K562 (cell line): ENCODE data around the gene IQCE. TPM values are rescaled to one million over a fixed set of nuclear protein-coding genes. Genes with fewer than 3 reads are reported as not detected.

Source experiments
- ATAC-seq: fragments of 200-7000 bp; cut with Tn5 transposase; 3 replicates; pipeline ENCODE4 v1.9.1; 2020; ENCODE audit warnings: moderate library complexity
- BruUV-seq: library from RNA; stranded (reverse); fragments of 400-500 nt; replicated peaks from 2 replicates; lab custom pipeline; 2021; lab: Mats Ljungman, UMichigan
- CTCF ChIA-PET: fragments of 300-600 bp; formaldehyde crosslinking; extraction: SDS; loops from one replicate; lab custom pipeline; 2021; ENCODE audit warnings: low intra/inter-chr PET ratio; lab: Yijun Ruan, JAX
- POLR2A ChIA-PET: fragments of 300-600, 350-650 bp; sonication (Branson Sonifier 250); formaldehyde crosslinking; extraction: SDS; loops from one replicate; lab custom pipeline; 2021; ENCODE audit warnings: antibody characterized with exemption, inconsistent platforms; lab: Yijun Ruan, JAX
- DNase-seq, 4 experiments: peaks; one replicate each; pipeline versions ENCODE4 v3.0.0 to v3.0.0-alpha.2; 2011 to 2018; ENCODE audit warnings: low spot score in 3 of 4, mixed read lengths in 3 of 4; ENCODE audit errors: extremely low read depth in 1 of 4
- FAIRE-seq: peaks from 2 replicates; lab custom pipeline; 2011; peaks lifted over from hg19 to GRCh38; lab: Jason Lieb, UNC
- H2AFZ ChIP-seq: 2 replicates; pipeline ENCODE4 v1.6.0; 2011; ENCODE audit warnings: low read depth, low read length, control low read depth, inconsistent platforms
- H3K27ac ChIP-seq: fragments of 200-600 bp; 3 replicates; pipeline ENCODE4 v1.8.0; 2011; ENCODE audit warnings: low read depth, mild to moderate bottlenecking, control low read depth, inconsistent platforms, low read length, moderate library complexity, mixed read lengths; ENCODE audit errors: extremely low read depth
- H3K27me3 ChIP-seq, 2 experiments: fragments of 300-600 bp in 1 of 2; 2 replicates in 1 of 2; 3 replicates in 1 of 2; pipeline versions ENCODE4 v1.6.0 to v1.8.0; 2011; ENCODE audit warnings: inconsistent platforms in 2 of 2, low read length in 2 of 2, mild to moderate bottlenecking in 1 of 2, mixed read lengths in 1 of 2, moderate library complexity in 1 of 2; ENCODE audit not compliant: control insufficient read depth in 2 of 2, insufficient read depth in 2 of 2
- H3K36me3 ChIP-seq: fragments of 300-600 bp; 3 replicates; pipeline ENCODE4 v1.8.0; 2011; ENCODE audit warnings: mild to moderate bottlenecking, low read length, inconsistent platforms; ENCODE audit not compliant: control insufficient read depth, insufficient read depth
- H3K4me1 ChIP-seq, 2 experiments: fragments of 200-600 bp in 1 of 2; replicated peaks in 1 of 2; 2 replicates in 1 of 2; 3 replicates in 1 of 2; pipeline versions ENCODE4 v1.5.1 to v1.8.0; 2011; ENCODE audit warnings: inconsistent platforms in 2 of 2, low read length in 2 of 2, mild to moderate bottlenecking in 1 of 2, mixed read lengths in 1 of 2, moderate library complexity in 1 of 2; ENCODE audit not compliant: control insufficient read depth in 2 of 2, insufficient read depth in 2 of 2
- H3K4me2 ChIP-seq: 2 replicates; pipeline ENCODE4 v1.6.1; 2011; ENCODE audit warnings: low read length, control low read depth, inconsistent platforms, mixed read lengths; ENCODE audit not compliant: insufficient read depth
- H3K4me3 ChIP-seq: fragments of 200-600 bp; sonication (generic), shearing (Covaris generic); 2 replicates; pipeline ENCODE4 v1.5.1; 2016; ENCODE audit warnings: control low read depth, inconsistent platforms
- H3K79me2 ChIP-seq: fragments of 200-600 bp; 3 replicates; pipeline ENCODE4 v1.8.0; 2011; ENCODE audit warnings: low read length, inconsistent platforms; ENCODE audit not compliant: control insufficient read depth, insufficient read depth
- H3K9ac ChIP-seq, 2 experiments: 2 replicates each; pipeline versions ENCODE4 v1.6.0 to v1.6.1; 2011; ENCODE audit warnings: low read depth in 2 of 2, low read length in 2 of 2, control low read depth in 1 of 2, inconsistent platforms in 1 of 2, mild to moderate bottlenecking in 1 of 2, mixed read lengths in 1 of 2; ENCODE audit not compliant: insufficient read depth in 1 of 2
- H3K9me1 ChIP-seq: one replicate; pipeline ENCODE4 v1.6.0; 2011; ENCODE audit warnings: inconsistent platforms, mild to moderate bottlenecking, low read length, moderate library complexity; ENCODE audit not compliant: control insufficient read depth, insufficient read depth
- H3K9me3 ChIP-seq: replicated peaks from 2 replicates; pipeline ENCODE4 v1.5.1; 2011; ENCODE audit warnings: low read depth, low read length, inconsistent platforms; ENCODE audit not compliant: control insufficient read depth, insufficient read depth
- H4K20me1 ChIP-seq: replicated peaks from 2 replicates; pipeline ENCODE4 v1.6.1; 2011; ENCODE audit warnings: low read length, inconsistent platforms, mixed read lengths; ENCODE audit not compliant: control insufficient read depth, insufficient read depth
- ARNT ChIP-seq, 2 experiments: fragments of 450-650 bp; IDR thresholded peaks; 2 replicates each; pipeline ENCODE4 v1.6.1; 2016; ENCODE audit warnings: mild to moderate bottlenecking in 1 of 2
- PTRF ChIP-seq: fragments of 450-650 bp; IDR thresholded peaks from 2 replicates; pipeline ENCODE4 v1.6.1; 2016; ENCODE audit warnings: mild to moderate bottlenecking, missing genetic modification characterization, missing compliant biosample characterization
- RBM25 ChIP-seq: fragments of 200-400 bp; formaldehyde crosslinking; IDR thresholded peaks from 2 replicates; pipeline ENCODE4 v1.6.1; 2018; ENCODE audit warnings: low read length, low read depth, moderate library complexity; ENCODE audit not compliant: severe bottlenecking
- REST ChIP-seq, 2 experiments: fragments of 450-650 bp; formaldehyde crosslinking in 1 of 2; IDR thresholded peaks; 2 replicates each; pipeline versions ENCODE4 v1.4.0 to v1.6.1; 2014 to 2020; ENCODE audit warnings: mild to moderate bottlenecking in 2 of 2, borderline replicate concordance in 1 of 2, low read depth in 1 of 2
- SNIP1 ChIP-seq: fragments of 450-650 bp; IDR thresholded peaks from 2 replicates; pipeline ENCODE4 v1.7.1; 2017; ENCODE audit warnings: low read depth, mild to moderate bottlenecking
- ZNF561 ChIP-seq: fragments of 450-650 bp; formaldehyde crosslinking; conservative IDR thresholded peaks from 2 replicates; pipeline ENCODE4 v1.4.0; 2020; ENCODE audit warnings: mild to moderate bottlenecking, moderate library complexity
- WGBS: fragments of 100-300 bp; shearing (Covaris generic); methylation state at CpG from one replicate; pipeline ENCODE4 v1.1.6; 2016; ENCODE audit warnings: low coverage, mixed read lengths; ENCODE audit not compliant: insufficient coverage; ENCODE audit errors: missing lambda C conversion rate; 5-methylcytosine and 5-hydroxymethylcytosine counted together
- in situ Hi-C: fragments of 300-500 bp; cut with MboI; formaldehyde crosslinking; loops from 4 replicates; pipeline ENCODE4 v1.15.0; 2018; ENCODE audit warnings: inconsistent platforms, mixed read lengths
- intact Hi-C: fragments of 100-400 bp; cut with micrococcal nuclease; formaldehyde crosslinking; loops from 2 replicates; pipeline ENCODE4 v1.14.2; 2022
- polyA plus RNA-seq, 8 experiments: library from polyadenylated mRNA; depleted of rRNA in 4 of 8; stranded (reverse) in 5 of 8; unstranded in 3 of 8; fragments of >200 nt; fragmentation: Nextera tagmentation in 2 of 8; fragmentation: Illumina TruSeq in 1 of 8; extraction: Ambion mirVana in 2 of 8; extraction: Trizol in 1 of 8; gene quantifications; 2 replicates each; pipeline versions ENCODE4 v1.2.1 to v1.2.3, GENCODE V29; 2011 to 2014; ENCODE audit warnings: inconsistent platforms in 1 of 8, missing spikeins in 1 of 8
- total RNA-seq, 7 experiments: library from RNA; depleted of rRNA in 6 of 7; stranded (reverse); fragments of >200 nt in 6 of 7; fragmentation: Illumina TruSeq in 2 of 7; extraction: Trizol in 2 of 7; gene quantifications; 2 replicates each; pipeline versions ENCODE4 v1.2.1 to v1.2.3, GENCODE V29; 2011 to 2021; ENCODE audit warnings: low replicate concordance in 1 of 7

The IQCE gene
- total and polyA plus RNA-seq, 9 of the 15 experiments (the other 6 are each of a cell fraction or from before 2014, with no cell fraction given) = 0.18 to 8.5 (median 4.2) TPM

GRCh38 chr7:2569421-2569820, 10.6 kb downstream of the IQCE start:
- CTCF ChIA-PET = no interaction called here
- FAIRE-seq = no peak
- no peaks in the 10 kb centered on the region for H3K79me2 ChIP-seq
- no TSS peak for BruUV-seq
- intact Hi-C loops = loop anchor here (5.0 to 10.0 kb wide), 3 partner anchors 85 to 115 kb away; partner anchors contain the start of genes AMZ1 and GRIFIN
- H3K27ac ChIP-seq = no peak overlapping the region
- no peak overlapping the region for H2AFZ ChIP-seq
- H3K9ac ChIP-seq = no peak overlapping the region
- no peak overlapping the region for H3K4me3 ChIP-seq
- 91% methylated on average over 14 of the region's 14 CpGs for WGBS
- in situ Hi-C loops = no loop called here
- peaks cover 12 to 14% of the 10 kb centered on the region in 2 experiments; a peak in 4 of 5 replicates for H3K4me1 ChIP-seq
- H3K9me3 ChIP-seq = no peaks in the 10 kb centered on the region
- no peak overlapping the region for H3K4me2 ChIP-seq
- POLR2A ChIA-PET = interaction anchor here (1.0 kb wide), 1 partner anchor 16 kb away, joined by 3 read pairs; no protein-coding TSS in a partner anchor
- peaks cover 12% of the 10 kb centered on the region for H4K20me1 ChIP-seq
- H3K27me3 ChIP-seq = no peaks in the 10 kb centered on the region
- no peak for ATAC-seq
- no peak for DNase-seq
- peaks cover 9% of the 10 kb centered on the region; the same call in 2 of the 3 replicates for H3K36me3 ChIP-seq
- TF ChIP-seq RBM25 (no peak), ZNF561 (CRISPR knock-in tag) (no peak), SNIP1 (no peak), PTRF (no peak), REST (IDR thresholded peaks at IDR 0.05; ENCODE audit: borderline replicate concordance) (no peak), REST (CRISPR knock-in tag; IDR thresholded peaks at IDR 0.05; ENCODE audit: low read depth) (no peak), ARNT (IDR thresholded peaks at IDR 0.05) (no peak)
- no peaks in the 10 kb centered on the region for H3K9me1 ChIP-seq
